ENCODE measurements around the gene PXYLP1. TPM values are rescaled to one million over a fixed set of nuclear protein-coding genes. Genes with fewer than 3 reads are reported as not detected.

PXYLP1 gene
- total RNA-seq, 2 donors from 2014 or later: 37.7 to 53.6 TPM

DNA sequence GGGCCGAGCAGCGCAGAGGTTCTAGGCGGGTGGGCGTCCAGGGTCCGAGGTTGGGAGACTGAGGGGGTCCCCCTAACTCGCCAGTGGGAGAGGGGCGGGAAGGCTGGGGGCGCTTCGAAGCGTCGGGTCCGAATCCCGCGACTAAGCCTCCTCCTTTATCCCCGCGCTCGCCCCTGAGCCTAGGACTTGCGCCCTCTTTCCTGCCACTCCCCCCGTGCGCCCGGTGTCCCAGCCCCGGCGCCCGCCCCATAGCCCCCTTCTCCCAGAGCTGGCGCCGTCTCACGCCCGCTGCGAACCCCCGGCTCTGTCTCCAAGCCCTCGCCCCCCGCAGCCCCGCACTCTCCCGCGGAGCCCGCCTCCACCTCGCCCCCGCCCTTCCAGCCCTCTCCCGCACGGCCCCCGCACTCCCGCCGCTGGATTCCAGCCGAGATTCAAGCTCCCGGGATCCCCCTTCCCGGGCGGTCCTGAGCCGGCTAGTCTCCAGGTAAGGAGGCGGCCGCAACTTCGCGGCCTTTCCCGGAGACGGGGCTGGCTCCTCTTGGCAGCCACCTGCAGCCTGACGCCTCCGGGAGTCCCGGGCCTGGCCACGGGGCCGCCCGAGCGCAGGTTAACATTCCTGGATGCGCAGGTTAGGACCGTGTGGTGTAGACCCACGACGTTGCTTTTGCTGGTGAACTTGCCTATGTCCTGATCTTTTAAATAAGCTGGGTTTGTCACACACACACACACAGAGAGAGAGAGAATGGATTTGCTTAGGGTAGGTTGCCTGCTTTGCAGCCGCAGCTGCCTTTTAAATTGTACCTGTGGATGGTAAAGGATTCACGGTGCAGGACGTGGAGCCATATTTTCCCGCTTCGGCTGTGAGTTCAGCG is 563 bp downstream of the PXYLP1 start:
- Mint-ChIP-seq H3K36me3 (ENCODE audit: low read depth) (peaks cover 18% of the 10 kb centered on the region), H3K4me1 (peaks cover 48% of the 10 kb centered on the region), H3K9me3 (no peaks in the 10 kb centered on the region), H3K4me3 (peak overlapping the region; percentile 68), H3K27ac (peak overlapping the region; percentile 72), H3K27me3 (ENCODE audit: insufficient read depth) (peaks cover 6% of the 10 kb centered on the region)
- H3K9ac ChIP-seq (ENCODE audit: extremely low read depth, low read length, poor library complexity, severe bottlenecking): peak overlapping the region; percentile 58
- 2 to 5% methylated on average over 11 to 71 of the region's 71 CpGs for WGBS, 2 experiments (ENCODE audit: insufficient coverage in 1 of 2, insufficient read length in 1 of 2)
- H3K27ac ChIP-seq (ENCODE audit: low read depth, low read length): no peak overlapping the region
- peaks cover 22% of the 10 kb centered on the region for H3K36me3 ChIP-seq (ENCODE audit: control insufficient read depth, insufficient read depth, low read length)
- peak; percentile 85 for DNase-seq
- no peaks in the 10 kb centered on the region for H3K9me3 ChIP-seq (ENCODE audit: control insufficient read depth, low read length)
- H3K4me1 ChIP-seq (ENCODE audit: control insufficient read depth, insufficient read depth, low read length): peaks cover 12% of the 10 kb centered on the region
- TF ChIP-seq, protein P1, sequence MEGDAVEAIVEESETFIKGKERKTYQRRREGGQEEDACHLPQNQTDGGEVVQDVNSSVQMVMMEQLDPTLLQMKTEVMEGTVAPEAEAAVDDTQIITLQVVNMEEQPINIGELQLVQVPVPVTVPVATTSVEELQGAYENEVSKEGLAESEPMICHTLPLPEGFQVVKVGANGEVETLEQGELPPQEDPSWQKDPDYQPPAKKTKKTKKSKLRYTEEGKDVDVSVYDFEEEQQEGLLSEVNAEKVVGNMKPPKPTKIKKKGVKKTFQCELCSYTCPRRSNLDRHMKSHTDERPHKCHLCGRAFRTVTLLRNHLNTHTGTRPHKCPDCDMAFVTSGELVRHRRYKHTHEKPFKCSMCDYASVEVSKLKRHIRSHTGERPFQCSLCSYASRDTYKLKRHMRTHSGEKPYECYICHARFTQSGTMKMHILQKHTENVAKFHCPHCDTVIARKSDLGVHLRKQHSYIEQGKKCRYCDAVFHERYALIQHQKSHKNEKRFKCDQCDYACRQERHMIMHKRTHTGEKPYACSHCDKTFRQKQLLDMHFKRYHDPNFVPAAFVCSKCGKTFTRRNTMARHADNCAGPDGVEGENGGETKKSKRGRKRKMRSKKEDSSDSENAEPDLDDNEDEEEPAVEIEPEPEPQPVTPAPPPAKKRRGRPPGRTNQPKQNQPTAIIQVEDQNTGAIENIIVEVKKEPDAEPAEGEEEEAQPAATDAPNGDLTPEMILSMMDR (conservative IDR thresholded peaks at IDR 0.05): no peak
- peak overlapping the region; percentile 93 for H3K4me3 ChIP-seq (ENCODE audit: low read length)
- H3K27me3 ChIP-seq (ENCODE audit: control insufficient read depth, insufficient read depth, low read length, poor library complexity, severe bottlenecking): no peaks in the 10 kb centered on the region

DNA sequence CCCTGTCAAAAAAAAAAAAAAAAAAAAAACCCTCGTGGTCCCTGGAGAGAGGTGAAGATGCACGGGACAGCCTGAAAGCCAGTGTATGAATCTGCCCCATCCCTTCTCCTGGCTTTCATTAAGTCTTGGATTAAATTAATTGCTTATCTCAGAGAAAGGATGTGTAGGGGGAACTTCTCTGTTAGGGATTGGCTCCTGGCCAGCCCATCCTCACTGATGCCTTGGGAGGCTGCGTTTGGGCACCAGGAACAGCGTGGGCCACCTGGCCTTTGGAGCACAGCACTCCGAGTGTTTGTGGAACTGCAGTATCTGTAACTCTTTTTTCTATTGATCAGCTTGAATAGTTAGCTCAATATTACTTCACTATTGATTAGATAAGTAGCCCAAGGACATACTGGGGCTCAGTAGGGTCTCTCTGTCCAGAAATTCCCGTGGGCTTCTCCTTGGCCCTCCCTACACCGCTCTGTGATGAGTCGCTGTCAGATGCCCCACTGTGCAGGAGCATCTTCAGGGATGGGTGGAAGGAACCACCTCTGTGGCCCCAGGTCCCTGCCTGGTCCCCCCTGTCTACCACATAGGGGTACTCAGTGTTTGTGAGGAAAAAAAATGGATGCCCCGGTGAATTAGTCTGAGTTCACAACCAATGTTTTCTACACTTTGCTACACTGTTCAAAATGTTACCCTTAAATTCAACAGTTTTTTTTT is 2.0 kb downstream of the PXYLP1 start:
- peaks cover 6% of the 10 kb centered on the region for H3K27me3 Mint-ChIP-seq (ENCODE audit: insufficient read depth)
- H3K36me3 Mint-ChIP-seq (ENCODE audit: low read depth): peaks cover 18% of the 10 kb centered on the region
- H3K4me1 ChIP-seq (ENCODE audit: control insufficient read depth, insufficient read depth, low read length): peaks cover 18% of the 10 kb centered on the region
- no peaks in the 10 kb centered on the region for H3K9me3 ChIP-seq (ENCODE audit: control insufficient read depth, low read length)
- H3K4me3 Mint-ChIP-seq: peak overlapping the region; percentile 68
- peaks cover 49% of the 10 kb centered on the region for H3K4me1 Mint-ChIP-seq
- no peak overlapping the region for H3K4me3 ChIP-seq (ENCODE audit: low read length)
- DNase-seq: no peak
- H3K9me3 Mint-ChIP-seq: no peaks in the 10 kb centered on the region
- H3K27ac ChIP-seq (ENCODE audit: low read depth, low read length): no peak overlapping the region
- no peaks in the 10 kb centered on the region for H3K27me3 ChIP-seq (ENCODE audit: control insufficient read depth, insufficient read depth, low read length, poor library complexity, severe bottlenecking)
- TF ChIP-seq, protein P1 (conservative IDR thresholded peaks at IDR 0.05): no peak
- H3K27ac Mint-ChIP-seq: no peak overlapping the region
- 86 to 90% methylated on average over 6 to 9 of the region's 9 CpGs for WGBS, 2 experiments (ENCODE audit: insufficient coverage in 1 of 2, insufficient read length in 1 of 2)
- no peak overlapping the region for H3K9ac ChIP-seq (ENCODE audit: extremely low read depth, low read length, poor library complexity, severe bottlenecking)
- peaks cover 26% of the 10 kb centered on the region for H3K36me3 ChIP-seq (ENCODE audit: control insufficient read depth, insufficient read depth, low read length)

DNA sequence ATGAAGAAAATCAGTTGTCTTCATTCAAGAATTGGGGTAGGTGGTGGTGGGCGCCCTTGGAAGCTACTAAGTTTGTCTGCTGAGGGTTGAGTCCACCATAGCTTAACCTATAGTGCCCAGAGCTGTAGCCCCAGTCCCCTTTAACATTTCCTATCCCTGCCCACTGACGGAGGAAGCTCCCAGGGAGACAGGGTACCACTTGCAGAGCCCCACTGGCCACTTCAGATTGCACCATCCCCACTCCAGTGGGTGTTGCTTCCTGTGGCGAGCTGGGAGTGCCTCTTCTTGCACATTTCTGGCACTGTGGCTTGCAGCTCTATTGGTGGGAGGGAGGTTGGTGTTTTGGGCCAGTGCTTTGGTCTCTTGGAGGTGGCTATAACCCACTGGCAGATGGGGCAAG is 2.7 kb downstream of the PXYLP1 start:
- Mint-ChIP-seq H3K4me3 (no peak overlapping the region), H3K27ac (no peak overlapping the region), H3K27me3 (ENCODE audit: insufficient read depth) (peaks cover 6% of the 10 kb centered on the region), H3K9me3 (no peaks in the 10 kb centered on the region), H3K36me3 (ENCODE audit: low read depth) (peaks cover 18% of the 10 kb centered on the region), H3K4me1 (peaks cover 51% of the 10 kb centered on the region)
- H3K4me1 ChIP-seq (ENCODE audit: control insufficient read depth, insufficient read depth, low read length): peaks cover 22% of the 10 kb centered on the region
- no peak overlapping the region for H3K4me3 ChIP-seq (ENCODE audit: low read length)
- DNase-seq: no peak
- H3K9me3 ChIP-seq (ENCODE audit: control insufficient read depth, low read length): no peaks in the 10 kb centered on the region
- no peak overlapping the region for H3K9ac ChIP-seq (ENCODE audit: extremely low read depth, low read length, poor library complexity, severe bottlenecking)
- WGBS, 2 experiments (ENCODE audit: insufficient coverage in 1 of 2, insufficient read length in 1 of 2): 96 to 100% methylated on average over 1 to 3 of the region's 3 CpGs
- H3K27ac ChIP-seq (ENCODE audit: low read depth, low read length): no peak overlapping the region
- TF ChIP-seq, protein P1 (conservative IDR thresholded peaks at IDR 0.05): no peak
- H3K27me3 ChIP-seq (ENCODE audit: control insufficient read depth, insufficient read depth, low read length, poor library complexity, severe bottlenecking): no peaks in the 10 kb centered on the region
- H3K36me3 ChIP-seq (ENCODE audit: control insufficient read depth, insufficient read depth, low read length): peaks cover 26% of the 10 kb centered on the region

Measured in endodermal cell (in vitro differentiated cells).